CMK (cell line): ENCODE data around the gene RNF213.

Experiments
- DNase-seq: peaks from one replicate; pipeline ENCODE4 v3.0.0-alpha.2; 2010; ENCODE audit warnings: low read depth

The RNF213 gene

DNA sequence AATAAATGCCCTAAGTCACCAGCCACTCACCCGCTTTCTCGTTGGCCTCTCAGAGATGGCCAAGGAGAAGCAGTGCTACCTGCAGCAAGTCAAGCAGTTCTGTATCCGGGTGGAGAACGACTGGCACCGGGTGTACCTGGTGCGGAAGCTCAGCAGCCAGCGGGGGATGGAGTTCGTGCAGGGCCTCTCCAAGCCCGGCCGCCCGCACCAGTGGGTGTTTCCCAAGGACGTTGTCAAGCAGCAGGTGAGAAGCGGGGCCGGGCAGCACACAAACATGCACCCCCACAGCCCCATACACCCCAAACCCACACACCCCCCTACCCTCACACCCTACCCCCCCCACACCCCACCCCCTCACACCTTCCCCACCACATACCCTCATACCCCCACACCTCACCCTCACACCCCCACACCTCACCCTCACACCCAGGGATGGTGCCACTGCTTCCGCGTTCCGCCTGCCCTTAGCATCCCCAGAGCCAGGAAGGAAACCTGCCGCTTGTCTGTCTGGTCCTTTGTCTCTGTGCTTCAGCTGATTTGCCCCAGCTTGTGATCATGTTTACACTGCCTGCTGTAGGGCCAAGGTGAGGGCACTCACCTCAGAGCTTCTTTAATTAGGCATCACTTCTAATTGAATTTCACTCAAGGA, 112.4 kb downstream of the RNF213 start:
- no peak for DNase-seq

DNA sequence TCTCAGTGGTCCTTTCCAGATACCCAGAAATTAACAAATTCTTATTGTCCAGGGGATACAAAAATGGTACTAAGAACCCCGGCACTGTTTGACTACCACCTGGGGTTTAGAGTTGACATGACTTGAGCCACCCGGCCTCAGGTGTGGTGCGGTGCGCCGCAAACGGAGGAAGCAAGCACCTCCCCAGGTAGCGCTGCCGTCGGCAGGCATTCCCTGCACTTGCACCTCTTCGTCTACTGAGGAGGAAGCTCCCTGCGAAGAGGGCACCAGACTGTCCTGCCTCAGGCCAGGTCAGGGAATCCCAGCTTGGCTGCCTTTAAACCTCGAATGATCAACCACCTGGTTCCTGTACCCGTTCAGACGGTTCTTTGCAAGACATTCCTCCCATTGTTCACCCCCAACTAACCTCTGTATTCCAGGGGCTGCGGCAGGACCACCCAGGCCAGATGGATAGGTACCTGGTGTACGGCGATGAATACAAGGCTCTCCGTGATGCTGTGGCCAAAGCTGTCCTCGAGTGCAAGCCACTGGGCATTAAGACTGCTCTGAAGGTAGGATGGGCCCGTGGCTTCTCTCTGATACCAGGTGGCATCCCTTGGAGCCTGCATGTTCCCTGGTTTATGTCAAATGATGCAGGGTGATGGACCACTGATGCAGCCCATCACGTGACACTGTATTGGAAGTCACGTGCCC, 113.5 kb downstream of the RNF213 start:
- no peak for DNase-seq

DNA sequence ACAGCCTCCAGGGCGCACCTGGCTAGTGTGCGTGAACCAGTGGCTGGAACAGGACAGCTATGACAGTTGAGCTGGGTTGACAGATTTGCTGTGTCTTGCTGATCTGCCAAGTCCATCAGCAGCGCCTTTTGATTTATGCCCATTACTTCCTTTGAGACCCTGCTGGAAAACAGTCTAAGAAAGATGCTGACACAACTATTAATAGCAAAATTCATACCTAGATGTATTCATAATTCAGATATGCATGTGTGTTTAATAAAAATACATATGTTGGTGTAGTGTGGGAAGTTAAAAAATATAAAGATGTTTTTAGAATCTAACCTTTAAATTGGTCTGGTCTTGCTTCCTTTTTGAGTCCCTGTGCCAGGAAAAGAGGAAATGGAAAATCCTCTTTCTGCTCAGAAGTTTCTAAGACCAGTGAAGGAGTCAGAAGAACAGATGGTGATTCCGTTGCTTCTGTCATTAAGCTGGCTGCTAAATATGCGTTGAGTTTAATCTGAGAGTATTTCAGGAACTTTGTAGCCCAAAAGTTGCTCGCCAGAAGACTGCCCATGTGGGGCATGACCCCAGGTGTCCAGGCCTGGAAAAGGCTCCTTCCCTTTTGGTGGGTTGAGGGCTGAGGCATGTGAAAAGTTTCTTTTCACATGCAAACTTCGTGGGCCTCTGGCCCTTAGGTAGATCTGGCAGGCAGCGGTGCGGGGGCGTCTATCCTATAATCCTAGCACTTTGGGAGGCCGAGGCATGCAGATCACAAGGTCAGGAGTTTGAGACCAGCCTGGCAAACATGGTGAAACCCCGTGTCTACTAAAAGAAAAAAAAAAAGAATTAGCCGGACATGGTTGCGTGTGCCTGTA, 114.3 kb downstream of the RNF213 start:
- DNase-seq = no peak

DNA sequence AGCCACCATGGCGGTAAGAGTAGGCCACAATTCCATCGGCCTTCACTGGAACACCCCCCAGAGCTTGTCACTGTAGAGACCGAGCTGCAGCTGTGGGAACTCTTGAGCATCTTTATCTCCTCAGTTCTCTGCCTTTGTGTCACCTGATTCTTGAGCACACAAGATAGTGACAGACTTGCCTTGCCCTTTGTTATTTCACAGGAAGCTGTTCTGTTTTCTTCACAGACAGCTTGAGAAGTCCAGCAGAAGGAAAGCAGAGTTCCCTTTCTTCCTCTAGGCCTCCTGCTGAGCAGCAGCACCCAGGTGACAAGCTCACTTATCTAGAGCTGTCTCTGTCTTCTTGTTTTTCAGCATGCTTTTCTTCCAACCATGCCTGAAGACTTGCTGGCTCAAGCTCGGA, 115.9 kb downstream of the RNF213 start:
- no peak for DNase-seq

DNA sequence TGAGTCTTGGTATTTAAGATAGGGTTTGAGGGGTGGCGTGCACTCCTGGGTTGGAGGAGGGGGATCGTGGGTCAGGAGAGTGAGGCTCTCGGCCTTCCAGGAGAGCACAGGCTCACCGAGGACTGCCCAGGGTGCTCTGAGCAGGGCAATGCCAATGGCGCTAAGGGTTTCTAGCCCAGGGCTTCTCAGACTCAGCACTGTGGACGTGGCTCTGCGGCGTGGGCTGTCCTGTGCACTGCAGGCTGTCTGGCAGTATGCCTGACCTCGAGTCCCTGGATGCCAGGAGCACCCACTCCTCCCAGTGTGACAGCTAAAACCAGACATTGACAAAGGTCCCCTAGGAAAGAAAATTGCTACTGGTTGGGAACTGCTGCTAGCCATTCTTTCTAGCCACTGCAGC, 117.1 kb downstream of the RNF213 start:
- DNase-seq = no peak

DNA sequence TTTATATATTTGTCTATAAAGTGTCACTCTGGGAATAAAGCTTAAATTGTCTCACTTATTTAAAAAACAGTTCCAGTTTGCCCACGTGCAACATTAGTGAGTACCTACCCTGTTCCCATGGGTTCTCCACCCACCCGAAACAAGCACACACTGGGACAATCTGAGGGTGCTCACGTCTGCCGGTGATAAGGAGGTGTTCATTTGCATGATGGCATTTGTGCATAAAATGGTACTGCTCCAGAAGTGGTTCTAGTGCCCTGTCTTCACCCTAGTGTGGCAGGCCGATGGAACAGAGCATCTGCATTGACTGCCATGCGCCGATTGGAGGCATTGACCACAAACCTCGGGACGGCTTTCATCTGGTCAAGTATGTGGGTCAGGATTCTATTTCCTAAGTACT, 118.7 kb downstream of the RNF213 start:
- no peak for DNase-seq

DNA sequence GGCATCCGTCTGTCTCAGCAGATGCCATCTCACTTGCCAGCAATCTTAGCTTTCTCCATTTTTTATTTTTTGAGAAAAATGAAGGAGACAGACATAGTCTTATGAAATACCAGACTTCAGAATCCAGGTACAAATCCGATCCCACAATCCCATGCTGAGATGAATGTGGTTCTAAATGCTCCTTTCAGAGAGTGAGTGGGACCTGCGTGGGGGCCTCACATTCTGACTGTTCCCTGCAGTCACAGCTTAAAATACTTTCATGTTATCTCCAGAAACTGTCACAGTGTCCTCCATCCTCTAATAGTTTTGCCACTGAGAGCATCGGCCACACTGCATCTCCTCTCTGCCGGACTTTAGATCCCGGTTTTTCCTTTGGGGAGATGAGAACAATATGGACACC, 119.4 kb downstream of the RNF213 start:
- DNase-seq = no peak

DNA sequence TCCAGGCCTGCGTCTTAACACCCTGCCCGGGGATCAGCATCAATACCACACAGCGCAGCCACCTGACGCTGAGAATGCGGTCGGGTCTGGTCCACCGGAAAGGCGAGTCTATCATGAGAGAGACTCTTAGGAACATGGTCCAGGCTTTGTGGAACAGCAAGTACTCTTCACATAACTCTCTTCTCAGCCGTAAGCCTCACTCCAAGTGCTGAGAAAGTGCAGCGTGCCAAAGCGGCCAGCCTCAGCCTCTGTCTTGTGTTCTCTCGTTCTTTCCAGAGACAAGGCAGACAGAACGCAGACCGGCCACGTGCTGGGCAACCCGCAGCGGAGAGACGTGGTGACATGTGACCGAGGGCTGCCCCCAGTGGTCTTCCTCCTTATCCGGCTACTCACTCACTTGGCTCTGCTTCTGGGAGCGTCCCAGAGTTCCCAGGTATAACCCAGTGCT, 119.9 kb downstream of the RNF213 start:
- no peak for DNase-seq

DNA sequence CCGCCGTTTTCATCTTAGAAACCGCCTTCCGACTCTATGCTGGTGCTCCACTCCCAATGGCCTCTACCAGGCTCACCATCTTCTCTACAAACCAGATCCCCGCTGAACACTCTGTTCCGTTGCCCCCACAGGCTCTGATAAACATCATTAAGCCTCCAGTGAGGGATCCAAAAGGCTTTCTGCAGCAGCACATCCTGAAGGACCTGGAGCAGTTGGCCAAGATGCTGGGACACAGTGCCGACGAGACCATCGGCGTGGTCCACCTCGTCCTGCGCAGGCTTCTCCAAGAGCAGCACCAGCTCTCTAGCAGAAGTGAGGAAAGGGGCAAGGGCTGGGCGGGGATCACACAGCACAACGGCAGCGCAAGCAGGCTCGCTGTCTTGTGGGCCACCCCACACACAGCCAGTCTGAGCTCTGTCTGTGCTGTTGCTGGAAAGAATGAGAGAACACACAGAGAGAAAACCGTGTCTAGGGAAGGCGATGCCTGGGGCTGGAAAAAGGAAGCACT, 120.8 kb downstream of the RNF213 start:
- no peak for DNase-seq

DNA sequence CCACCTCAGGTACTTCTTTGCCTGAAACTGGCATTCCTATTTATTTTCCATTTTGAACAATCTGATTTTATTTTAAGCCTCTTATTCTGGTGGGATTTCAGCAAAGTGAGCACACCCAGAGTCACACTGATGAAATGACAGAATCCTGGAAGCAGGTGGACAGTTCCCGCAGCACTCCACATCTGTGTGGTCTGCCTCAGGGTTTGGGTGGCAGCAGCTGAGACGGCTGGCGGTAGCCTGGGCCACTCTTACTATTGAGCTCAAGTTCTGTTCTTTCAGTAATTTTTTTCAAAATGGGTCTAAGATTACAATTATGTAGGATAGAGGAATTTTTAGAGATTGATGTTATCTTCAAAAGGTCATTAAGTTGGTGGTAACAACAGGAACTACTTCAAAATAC, 121.8 kb downstream of the RNF213 start:
- DNase-seq = no peak

DNA sequence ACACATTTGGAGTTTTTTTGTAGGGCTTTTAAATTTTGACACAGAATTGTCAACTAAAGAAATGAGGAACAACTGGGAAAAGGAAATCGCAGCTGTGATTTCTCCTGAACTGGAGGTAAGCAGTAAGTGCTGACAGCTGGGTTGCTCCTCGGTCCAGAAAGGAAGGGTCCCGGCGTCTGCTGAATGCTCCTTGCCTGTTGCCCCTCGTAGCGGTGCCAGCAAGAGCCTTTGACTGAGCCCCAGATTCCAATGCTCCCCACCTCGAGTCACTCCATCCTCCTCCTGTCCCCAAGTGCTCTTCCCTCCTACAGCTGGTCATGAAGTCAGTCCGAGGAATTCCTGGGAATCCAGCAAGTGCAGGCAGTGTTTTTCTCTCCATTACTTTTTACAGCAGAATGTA, 122.3 kb downstream of the RNF213 start:
- no peak for DNase-seq

DNA sequence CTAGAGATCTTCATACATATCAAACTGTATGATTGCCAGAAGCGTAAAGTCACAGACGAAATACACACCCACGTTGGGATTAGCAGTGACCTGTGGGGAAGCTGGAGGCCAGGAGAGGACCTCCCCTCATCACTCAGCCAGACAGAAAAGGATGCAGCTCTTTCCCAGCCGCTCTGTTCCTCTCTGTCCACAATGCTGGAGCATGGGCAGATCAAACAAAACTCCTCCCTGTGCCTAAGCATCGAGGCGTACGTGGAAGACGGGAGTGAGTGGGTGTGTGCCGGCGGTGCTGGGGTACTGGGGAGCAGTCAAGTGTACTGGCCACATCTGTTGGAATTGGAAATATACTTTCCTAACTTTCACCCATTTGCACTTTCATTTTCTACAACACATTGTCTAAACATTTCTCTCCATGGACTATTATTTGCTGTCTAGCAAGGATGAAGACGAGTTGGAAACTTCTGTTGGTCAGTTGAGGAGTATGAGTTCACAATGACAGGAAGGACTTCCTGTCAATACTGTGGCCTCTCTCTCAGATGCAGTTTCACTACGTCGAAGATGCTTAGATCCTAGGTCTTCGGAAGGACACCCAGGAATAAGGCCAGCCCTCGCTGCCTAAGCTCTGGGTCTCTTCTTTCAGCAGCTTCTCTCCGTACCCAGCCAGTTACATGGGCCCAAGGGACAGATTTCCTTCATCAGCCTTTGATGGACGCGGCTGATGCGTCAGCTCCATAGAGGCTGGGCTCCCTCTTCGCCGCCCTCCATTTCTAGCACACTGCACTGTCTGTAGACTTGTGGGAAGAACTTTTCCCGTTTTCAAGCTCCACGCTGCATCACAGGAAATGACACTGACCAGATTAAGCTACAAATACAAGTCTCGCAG, 123.7 kb downstream of the RNF213 start:
- DNase-seq = no peak

DNA sequence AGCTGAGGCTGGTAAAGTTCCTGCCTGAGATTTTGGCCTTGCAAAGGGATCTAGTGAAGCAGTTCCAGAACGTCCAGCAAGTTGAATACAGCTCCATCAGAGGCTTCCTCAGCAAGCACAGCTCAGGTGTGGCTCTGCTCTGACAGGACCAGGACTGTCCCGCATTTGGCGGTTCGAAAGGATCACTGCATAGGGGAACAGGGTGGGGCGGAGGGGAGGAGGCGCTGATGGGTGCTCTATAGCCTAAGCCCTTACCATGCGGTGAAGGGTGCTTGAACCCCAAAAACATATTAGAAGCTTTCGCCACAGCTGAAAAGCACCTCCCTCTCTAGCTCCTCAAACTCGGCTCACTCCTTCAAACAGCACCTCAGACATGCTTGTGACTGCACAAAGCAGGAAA, 124.4 kb downstream of the RNF213 start:
- DNase-seq = no peak

DNA sequence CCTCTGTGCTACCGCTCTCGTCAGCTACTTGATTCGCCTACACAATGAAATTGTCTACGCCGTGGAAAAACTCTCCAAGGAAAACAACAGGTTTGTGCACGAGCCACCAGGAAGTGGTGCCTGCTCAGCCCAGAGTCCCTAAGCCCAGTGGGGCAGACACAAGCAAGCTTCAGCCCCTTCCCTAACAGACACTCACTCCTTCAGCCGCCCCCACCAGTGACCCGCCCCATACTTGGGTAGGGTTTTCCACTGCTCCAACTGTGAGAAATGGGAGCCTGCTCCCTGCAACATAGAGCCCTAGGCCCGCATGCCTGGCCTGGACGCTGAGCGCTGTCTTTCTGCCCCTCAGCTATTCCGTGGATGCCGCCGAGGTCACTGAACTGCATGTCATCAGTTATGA, 125.7 kb downstream of the RNF213 start:
- DNase-seq = no peak

DNA sequence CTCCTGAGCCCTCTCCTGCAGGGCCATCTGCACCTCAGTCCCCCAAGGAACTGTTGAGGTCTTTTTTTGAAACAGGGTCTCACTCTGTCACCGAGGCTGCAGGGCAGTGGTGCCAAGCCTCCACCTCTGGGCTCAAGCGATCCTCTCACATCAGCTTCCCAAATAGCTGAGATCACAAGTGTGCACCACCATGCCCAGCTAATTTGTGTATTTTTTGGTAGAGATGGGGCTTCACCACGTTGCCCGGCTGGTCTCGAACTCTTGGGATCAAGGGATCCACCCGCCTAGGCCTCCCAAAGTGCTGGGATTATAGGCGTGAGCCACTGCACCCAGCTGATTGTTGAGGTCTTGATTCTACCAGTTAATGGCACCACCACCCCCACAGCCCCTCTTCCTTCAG, 126.4 kb downstream of the RNF213 start:
- DNase-seq = no peak

DNA sequence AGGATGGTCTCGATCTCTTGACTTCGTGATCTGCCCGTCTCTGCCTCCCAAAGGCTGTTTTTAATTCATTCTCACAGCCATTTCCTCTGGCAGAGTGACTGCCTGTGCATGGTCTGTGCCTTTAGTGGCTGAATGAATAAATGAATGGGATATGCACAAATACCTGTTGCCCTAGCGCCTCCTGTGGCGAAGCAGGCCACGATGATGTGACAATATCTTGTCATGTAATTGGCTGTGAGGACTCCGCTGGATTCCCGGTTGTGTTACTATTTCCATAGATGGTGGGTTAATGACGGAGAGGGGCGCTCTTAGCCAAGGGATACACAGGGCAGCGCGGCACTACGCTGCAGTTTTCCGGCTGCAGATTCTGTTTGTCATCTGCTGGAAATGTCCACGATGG, 127.5 kb downstream of the RNF213 start:
- DNase-seq = no peak

DNA sequence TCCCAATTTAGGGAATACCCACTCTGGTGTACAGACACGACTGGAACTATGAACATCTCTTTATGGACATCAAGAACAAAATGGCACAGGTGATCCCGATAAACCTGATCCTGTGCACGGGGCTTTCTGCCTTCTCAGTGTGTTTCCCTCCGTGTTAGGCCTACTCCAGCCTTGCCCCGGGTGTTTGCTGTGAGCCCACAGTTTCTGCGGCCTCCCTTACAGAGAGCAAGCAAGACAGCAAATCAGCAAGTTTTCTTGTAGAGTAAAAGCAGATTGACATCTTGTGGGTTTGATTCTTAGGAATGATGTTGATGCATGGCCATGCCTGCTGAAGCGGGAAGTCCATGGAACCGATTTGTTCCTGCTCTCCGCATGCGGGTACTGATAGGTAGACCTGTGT, 127.9 kb downstream of the RNF213 start:
- no peak for DNase-seq

DNA sequence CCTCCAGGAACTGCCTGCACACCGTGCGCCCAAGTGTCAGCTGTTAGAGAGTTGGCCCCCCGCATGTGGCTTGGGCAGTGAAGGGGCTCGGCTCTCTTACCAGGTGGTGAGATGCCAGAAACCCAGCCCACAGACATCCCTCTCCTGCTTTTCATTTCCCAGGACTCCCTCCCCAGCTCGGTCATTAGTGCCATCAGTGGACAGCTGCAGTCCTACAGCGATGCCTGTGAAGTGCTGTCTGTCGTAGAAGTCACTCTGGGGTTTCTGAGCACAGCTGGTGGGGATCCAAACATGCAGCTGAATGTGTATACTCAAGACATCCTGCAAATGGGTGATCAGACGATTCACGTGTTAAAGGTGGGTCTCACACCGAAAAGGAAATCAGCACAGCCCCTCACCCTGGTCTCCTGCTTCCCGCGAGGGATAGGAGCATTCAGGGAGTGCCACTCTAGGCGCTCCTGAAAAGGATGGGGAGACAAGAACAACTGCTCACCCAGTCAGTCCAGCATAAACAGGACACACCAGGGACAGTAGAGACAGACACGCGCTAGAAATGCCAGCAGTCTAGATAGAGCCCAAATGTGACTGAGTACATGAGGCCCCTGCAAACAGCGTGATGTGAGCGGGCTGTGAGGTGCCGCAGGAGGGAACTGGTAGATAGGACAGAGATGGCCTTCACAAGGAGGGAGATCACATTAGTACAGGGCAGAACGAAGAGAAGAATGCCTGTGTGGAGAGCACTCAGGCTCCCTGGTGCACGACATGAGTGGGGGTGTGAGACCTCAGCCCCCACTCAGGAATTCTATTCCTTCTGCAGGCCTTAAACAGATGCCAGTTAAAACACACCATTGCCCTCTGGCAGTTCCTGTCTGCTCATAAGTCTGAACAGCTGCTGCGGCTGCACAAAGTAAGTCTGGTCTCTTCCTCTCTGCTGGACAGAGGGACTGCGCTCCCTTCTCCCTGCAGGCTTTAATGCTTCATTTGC, 128.7 kb downstream of the RNF213 start:
- no peak for DNase-seq

DNA sequence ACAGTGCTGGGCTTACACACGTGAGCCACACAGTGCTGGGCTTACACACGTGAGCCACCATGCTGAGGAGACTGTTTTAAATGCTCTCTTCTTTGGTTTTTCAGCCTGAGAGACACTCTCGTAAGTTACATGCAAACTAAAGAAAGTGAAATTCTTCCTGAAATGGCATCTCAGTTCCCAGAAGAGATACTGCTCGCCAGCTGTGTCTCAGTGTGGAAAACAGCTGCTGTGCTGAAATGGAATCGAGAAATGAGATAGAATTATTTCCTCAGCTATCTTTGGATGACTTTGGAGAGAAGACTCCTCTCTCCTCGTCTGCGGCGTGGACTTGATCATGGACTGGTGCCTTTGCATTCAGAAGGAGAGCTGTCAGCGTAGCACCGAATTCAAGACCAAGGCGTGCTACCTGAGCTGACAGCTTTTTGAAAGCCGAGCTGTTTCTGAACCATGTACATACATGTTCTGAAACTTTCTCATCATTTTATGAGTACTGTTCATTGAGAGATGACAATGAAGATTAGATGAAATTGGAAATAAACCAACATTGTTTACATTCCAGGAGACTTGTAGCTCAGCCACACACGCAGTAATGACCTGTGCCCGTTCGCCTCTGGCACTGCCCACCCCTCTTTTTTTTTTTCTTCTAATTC, 132.7 kb downstream of the RNF213 start:
- DNase-seq = no peak

DNA sequence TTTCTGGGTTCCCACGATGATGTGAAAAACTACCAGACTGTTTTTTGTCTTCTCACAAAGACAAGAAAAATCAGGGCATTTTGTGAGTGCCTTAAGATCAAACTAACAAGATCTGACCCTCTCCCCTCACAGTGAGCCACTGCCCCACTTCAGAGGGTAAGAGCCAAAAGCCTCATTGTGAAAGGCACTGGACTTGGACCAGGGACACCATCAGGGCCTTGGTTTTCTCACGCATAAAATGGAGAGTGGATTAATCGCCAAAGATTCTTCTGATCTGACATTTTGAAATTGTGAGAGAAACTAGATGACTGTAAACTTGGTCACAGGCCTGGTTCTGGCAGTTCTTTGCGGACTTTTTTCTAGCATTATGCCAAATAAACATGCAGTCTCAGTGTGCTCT, 133.3 kb downstream of the RNF213 start:
- no peak for DNase-seq
